Upper lobe of left lung (tissue), 4 donors: ENCODE measurements around the gene STRBP.

Experiments
- POLR2A ChIP-seq, 4 donors: fragments of 450-650 bp; IDR thresholded peaks; one replicate each; pipeline ENCODE4 v1.5.1; 2016 to 2017; ENCODE audit warnings: antibody characterized with exemption in 4 of 4, mild to moderate bottlenecking in 2 of 4
- POLR2AphosphoS5 ChIP-seq, 2 donors: sonication (generic); formaldehyde crosslinking; IDR thresholded peaks; one replicate each; pipeline ENCODE4 v1.5.1; 2017; ENCODE audit warnings: antibody characterized with exemption in 2 of 2
- TF ChIP-seq, protein P1 (sequence below), 6 experiments: fragments of 450-650 bp in 4 of 6; fragments of 200-600 bp in 2 of 6; sonication (generic) in 2 of 6; IDR thresholded peaks; one replicate each; pipeline ENCODE4 v1.5.1; 2016 to 2019; ENCODE audit warnings: antibody characterized with exemption in 6 of 6

DNA sequence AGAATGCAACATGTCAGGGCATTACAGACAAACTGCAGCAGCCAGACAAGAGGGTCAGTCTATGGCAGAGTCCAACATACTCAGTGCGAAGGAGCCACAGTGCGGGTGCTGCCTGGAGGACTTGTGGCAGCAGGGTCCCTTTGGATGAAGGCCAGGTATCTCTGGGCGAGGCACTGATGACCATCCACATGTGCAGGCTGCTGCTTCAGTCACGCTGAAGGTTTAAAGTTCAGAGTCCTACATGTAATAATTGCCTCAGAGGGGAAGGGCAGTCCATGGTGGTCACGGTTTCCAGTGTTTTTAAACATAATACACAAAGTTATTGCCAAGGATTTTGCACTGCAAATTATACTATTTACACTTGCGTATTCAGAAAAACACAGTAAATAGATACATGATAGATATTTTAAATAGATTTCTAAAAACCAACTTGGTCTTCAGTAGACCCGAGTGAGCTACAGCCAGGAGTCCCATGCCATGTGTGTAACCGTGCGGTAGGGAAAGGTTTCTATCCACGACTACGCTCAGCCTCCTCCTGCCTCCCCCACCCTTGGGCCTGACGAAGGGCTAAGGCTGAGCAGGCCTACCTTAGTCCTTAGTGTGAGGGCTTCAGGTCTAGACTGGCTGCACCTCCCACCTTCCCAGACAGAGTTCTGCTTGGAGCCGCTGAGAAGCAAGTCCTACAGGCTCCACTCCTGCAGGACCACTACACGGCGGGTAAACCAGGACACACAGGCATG is 158.7 kb downstream of the STRBP start:
- TF ChIP-seq POLR2A (IDR thresholded peaks at IDR 0.05) (no peak), POLR2AphosphoS5 (IDR thresholded peaks at IDR 0.05) (no peak)
- TF ChIP-seq, protein P1, sequence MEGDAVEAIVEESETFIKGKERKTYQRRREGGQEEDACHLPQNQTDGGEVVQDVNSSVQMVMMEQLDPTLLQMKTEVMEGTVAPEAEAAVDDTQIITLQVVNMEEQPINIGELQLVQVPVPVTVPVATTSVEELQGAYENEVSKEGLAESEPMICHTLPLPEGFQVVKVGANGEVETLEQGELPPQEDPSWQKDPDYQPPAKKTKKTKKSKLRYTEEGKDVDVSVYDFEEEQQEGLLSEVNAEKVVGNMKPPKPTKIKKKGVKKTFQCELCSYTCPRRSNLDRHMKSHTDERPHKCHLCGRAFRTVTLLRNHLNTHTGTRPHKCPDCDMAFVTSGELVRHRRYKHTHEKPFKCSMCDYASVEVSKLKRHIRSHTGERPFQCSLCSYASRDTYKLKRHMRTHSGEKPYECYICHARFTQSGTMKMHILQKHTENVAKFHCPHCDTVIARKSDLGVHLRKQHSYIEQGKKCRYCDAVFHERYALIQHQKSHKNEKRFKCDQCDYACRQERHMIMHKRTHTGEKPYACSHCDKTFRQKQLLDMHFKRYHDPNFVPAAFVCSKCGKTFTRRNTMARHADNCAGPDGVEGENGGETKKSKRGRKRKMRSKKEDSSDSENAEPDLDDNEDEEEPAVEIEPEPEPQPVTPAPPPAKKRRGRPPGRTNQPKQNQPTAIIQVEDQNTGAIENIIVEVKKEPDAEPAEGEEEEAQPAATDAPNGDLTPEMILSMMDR (IDR thresholded peaks at IDR 0.05), result no peak
